ENCODE data around the gene TAGAP. TPM values are rescaled to one million over a fixed set of nuclear protein-coding genes. Genes with fewer than 3 reads are reported as not detected.

The TAGAP gene
- polyA plus RNA-seq, 1 donor (not counting 4 experiments of a cell fraction or from before 2014, with no cell fraction given): 0.08 TPM

- Histone ChIP-seq H3K36me3 (ENCODE audit: control insufficient read depth in 2 of 2, extremely low read depth in 1 of 2, insufficient read depth in 2 of 2, low read length in 2 of 2) (no peaks in the 10 kb centered on the region), H3K27ac (ENCODE audit: control insufficient read depth, insufficient read depth, low read length) (no peak overlapping the region), H3K4me1 (ENCODE audit: control insufficient read depth, extremely low read depth, insufficient read depth, low read length) (no peaks in the 10 kb centered on the region), H3K4me3 (ENCODE audit: control insufficient read depth in 2 of 3, extremely low read depth in 1 of 3, insufficient read depth in 2 of 3, low read depth in 1 of 3, low read length in 3 of 3) (no peak overlapping the region), H3K9ac (ENCODE audit: control insufficient read depth, extremely low read depth, insufficient read depth, low read length) (no peak overlapping the region), H3K79me2 (ENCODE audit: control insufficient read depth, insufficient read depth, low read length) (no peaks in the 10 kb centered on the region), H3K4me2 (ENCODE audit: control insufficient read depth, extremely low read depth, insufficient read depth, low read depth, low read length) (no peak overlapping the region), H3K9me3 (ENCODE audit: control insufficient read depth, low read depth, low read length) (no peaks in the 10 kb centered on the region), H2AFZ (ENCODE audit: control insufficient read depth, low read length) (no peak overlapping the region), H3K27me3 (ENCODE audit: control insufficient read depth, extremely low read depth, insufficient read depth, low read length) (peaks cover 3% of the 10 kb centered on the region), H4K20me1 (ENCODE audit: control insufficient read depth, extremely low read depth, insufficient read depth, low read length) (no peaks in the 10 kb centered on the region), H3K9me1 (ENCODE audit: control insufficient read depth, extremely low read depth, insufficient read depth, low read length) (no peaks in the 10 kb centered on the region)
- no peak for FAIRE-seq
- TF ChIP-seq, protein P1, sequence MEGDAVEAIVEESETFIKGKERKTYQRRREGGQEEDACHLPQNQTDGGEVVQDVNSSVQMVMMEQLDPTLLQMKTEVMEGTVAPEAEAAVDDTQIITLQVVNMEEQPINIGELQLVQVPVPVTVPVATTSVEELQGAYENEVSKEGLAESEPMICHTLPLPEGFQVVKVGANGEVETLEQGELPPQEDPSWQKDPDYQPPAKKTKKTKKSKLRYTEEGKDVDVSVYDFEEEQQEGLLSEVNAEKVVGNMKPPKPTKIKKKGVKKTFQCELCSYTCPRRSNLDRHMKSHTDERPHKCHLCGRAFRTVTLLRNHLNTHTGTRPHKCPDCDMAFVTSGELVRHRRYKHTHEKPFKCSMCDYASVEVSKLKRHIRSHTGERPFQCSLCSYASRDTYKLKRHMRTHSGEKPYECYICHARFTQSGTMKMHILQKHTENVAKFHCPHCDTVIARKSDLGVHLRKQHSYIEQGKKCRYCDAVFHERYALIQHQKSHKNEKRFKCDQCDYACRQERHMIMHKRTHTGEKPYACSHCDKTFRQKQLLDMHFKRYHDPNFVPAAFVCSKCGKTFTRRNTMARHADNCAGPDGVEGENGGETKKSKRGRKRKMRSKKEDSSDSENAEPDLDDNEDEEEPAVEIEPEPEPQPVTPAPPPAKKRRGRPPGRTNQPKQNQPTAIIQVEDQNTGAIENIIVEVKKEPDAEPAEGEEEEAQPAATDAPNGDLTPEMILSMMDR (optimal IDR thresholded peaks at IDR 0.05 in 1 of 3, IDR thresholded peaks at IDR 0.05 in 1 of 3, conservative IDR thresholded peaks at IDR 0.05 in 1 of 3; ENCODE audit: extremely low read depth in 1 of 3, insufficient read depth in 2 of 3, low read length in 3 of 3): no peak
- no peak for TF ChIP-seq EZH2 (IDR thresholded peaks at IDR 0.05; ENCODE audit: low read length)
- dilution Hi-C loops (cut with MboI; ENCODE audit: extremely low pct_ligation_motif_present, low sequenced_read_pairs): no loop called here
- no peak for DNase-seq (ENCODE audit: low read depth, low spot score)
Measured at GRCh38 chr6:159062976-159063375, 18.2 kb upstream of the TAGAP start.

GRCh38 chr6:159062564-159062945 is 17.8 kb upstream of the TAGAP start:
- Histone ChIP-seq H3K79me2 (ENCODE audit: control insufficient read depth, insufficient read depth, low read length) (no peaks in the 10 kb centered on the region), H3K27me3 (ENCODE audit: control insufficient read depth, extremely low read depth, insufficient read depth, low read length) (peaks cover 7% of the 10 kb centered on the region), H3K4me2 (ENCODE audit: control insufficient read depth, extremely low read depth, insufficient read depth, low read depth, low read length) (no peak overlapping the region), H3K9me1 (ENCODE audit: control insufficient read depth, extremely low read depth, insufficient read depth, low read length) (no peaks in the 10 kb centered on the region), H3K4me3 (ENCODE audit: control insufficient read depth in 2 of 3, extremely low read depth in 1 of 3, insufficient read depth in 2 of 3, low read depth in 1 of 3, low read length in 3 of 3) (no peak overlapping the region), H3K9ac (ENCODE audit: control insufficient read depth, extremely low read depth, insufficient read depth, low read length) (no peak overlapping the region), H3K9me3 (ENCODE audit: control insufficient read depth, low read depth, low read length) (no peaks in the 10 kb centered on the region), H3K27ac (ENCODE audit: control insufficient read depth, insufficient read depth, low read length) (no peak overlapping the region), H4K20me1 (ENCODE audit: control insufficient read depth, extremely low read depth, insufficient read depth, low read length) (no peaks in the 10 kb centered on the region), H2AFZ (ENCODE audit: control insufficient read depth, low read length) (no peak overlapping the region), H3K36me3 (ENCODE audit: control insufficient read depth in 2 of 2, extremely low read depth in 1 of 2, insufficient read depth in 2 of 2, low read length in 2 of 2) (no peaks in the 10 kb centered on the region), H3K4me1 (ENCODE audit: control insufficient read depth, extremely low read depth, insufficient read depth, low read length) (no peaks in the 10 kb centered on the region)
- TF ChIP-seq, protein P1 (optimal IDR thresholded peaks at IDR 0.05 in 1 of 3, IDR thresholded peaks at IDR 0.05 in 1 of 3, conservative IDR thresholded peaks at IDR 0.05 in 1 of 3; ENCODE audit: extremely low read depth in 1 of 3, insufficient read depth in 2 of 3, low read length in 3 of 3): no peak
- TF ChIP-seq EZH2 (IDR thresholded peaks at IDR 0.05; ENCODE audit: low read length): no peak
- no peak for DNase-seq (ENCODE audit: low read depth, low spot score)
- dilution Hi-C loops (cut with MboI; ENCODE audit: extremely low pct_ligation_motif_present, low sequenced_read_pairs): no loop called here
- no peak for FAIRE-seq

All from keratinocyte (primary cell).